Large intestine (tissue), 3 donors: ENCODE measurements around the gene HOXA11. TPM values are rescaled to one million over a fixed set of nuclear protein-coding genes. Genes with fewer than 3 reads are reported as not detected.
A peak's percentile ranks its signal among the peaks of the same experiment; 100 is the strongest.

Source experiments
- DNase-seq, 2 donors: peaks; one replicate each; pipeline versions ENCODE4 v3.0.0 to v3.0.0-alpha.2; 2013
- H3K27ac ChIP-seq: one replicate; pipeline ENCODE4 v1.5.1; 2013; ENCODE audit warnings: low read length
- H3K27me3 ChIP-seq: 2 replicates; pipeline ENCODE4 v1.6.1; 2013; ENCODE audit warnings: low read length; ENCODE audit not compliant: control insufficient read depth, insufficient read depth
- H3K36me3 ChIP-seq: 2 replicates; pipeline ENCODE4 v1.6.1; 2013; ENCODE audit warnings: low read length; ENCODE audit not compliant: control insufficient read depth, insufficient read depth
- H3K4me1 ChIP-seq: one replicate; pipeline ENCODE4 v1.6.1; 2013; ENCODE audit warnings: low read length; ENCODE audit not compliant: control insufficient read depth, insufficient read depth
- H3K4me3 ChIP-seq: one replicate; pipeline ENCODE4 v1.5.1; 2013; ENCODE audit warnings: low read length
- H3K9me3 ChIP-seq: one replicate; pipeline ENCODE4 v1.6.1; 2013; ENCODE audit warnings: mild to moderate bottlenecking, low read depth, low read length, moderate library complexity; ENCODE audit not compliant: control insufficient read depth
- WGBS: methylation state at CpG from one replicate; pipeline ENCODE4 v1.1.5; 2013; ENCODE audit warnings: low lambda C conversion rate; ENCODE audit not compliant: insufficient coverage; 5-methylcytosine and 5-hydroxymethylcytosine counted together
- polyA plus RNA-seq: library from polyadenylated mRNA; unstranded; fragments of 120-200 nt; gene quantifications from one replicate; pipeline ENCODE4 v1.2.1, GENCODE V29; 2013

Gene HOXA11
- polyA plus RNA-seq, 1 donor: not detected

- no peaks in the 10 kb centered on the region for H3K9me3 ChIP-seq
- peaks cover 50% of the 10 kb centered on the region for H3K4me1 ChIP-seq
- H3K27ac ChIP-seq: peak overlapping the region; percentile 79
- no CpG with 5 or more reads among the region's 18 CpGs for WGBS
- peak in 1 of 2 donors; percentile 75 for DNase-seq
- H3K27me3 ChIP-seq: no peaks in the 10 kb centered on the region
- no peak overlapping the region for H3K4me3 ChIP-seq
- no peaks in the 10 kb centered on the region for H3K36me3 ChIP-seq
These were observed 51.4 kb downstream of the HOXA11 start for GRCh38 chr7:27133409-27134231.

GRCh38 chr7:27132978-27133377 lies 52.1 kb downstream of the HOXA11 start:
- no peak overlapping the region for H3K4me3 ChIP-seq
- H3K4me1 ChIP-seq: peaks cover 50% of the 10 kb centered on the region
- no peaks in the 10 kb centered on the region for H3K9me3 ChIP-seq
- no peaks in the 10 kb centered on the region for H3K36me3 ChIP-seq
- H3K27ac ChIP-seq: peak overlapping the region; percentile 79
- no peak for DNase-seq
- WGBS: 44% methylated on average over 3 of the region's 6 CpGs
- no peaks in the 10 kb centered on the region for H3K27me3 ChIP-seq

GRCh38 chr7:27132214-27132613 lies 52.8 kb downstream of the HOXA11 start:
- WGBS: 100% methylated on average over 1 of the region's 2 CpGs
- Histone ChIP-seq H3K27me3 (no peaks in the 10 kb centered on the region), H3K4me3 (no peak overlapping the region), H3K36me3 (no peaks in the 10 kb centered on the region), H3K9me3 (no peaks in the 10 kb centered on the region), H3K4me1 (peaks cover 51% of the 10 kb centered on the region), H3K27ac (peak overlapping the region; percentile 90)
- no peak for DNase-seq

- WGBS: no CpG with 5 or more reads among the region's 12 CpGs
- no peak for DNase-seq
- no peaks in the 10 kb centered on the region for H3K27me3 ChIP-seq
- H3K9me3 ChIP-seq: no peaks in the 10 kb centered on the region
- H3K4me3 ChIP-seq: peak overlapping the region; percentile 79
- peaks cover 43% of the 10 kb centered on the region for H3K4me1 ChIP-seq
- no peaks in the 10 kb centered on the region for H3K36me3 ChIP-seq
- peak overlapping the region; percentile 90 for H3K27ac ChIP-seq
These were observed 53.6 kb downstream of the HOXA11 start for GRCh38 chr7:27131390-27131819.

Other genes starting within 250 kb of the HOXA11 start
- 1.5 TPM for gene HOXA1, start 89.2 kb downstream of the HOXA11 start, polyA plus RNA-seq
- 5.5 TPM for gene HOXA2, start 82.5 kb downstream of the HOXA11 start, polyA plus RNA-seq
- gene HOXA4, start 54.5 kb downstream of the HOXA11 start, polyA plus RNA-seq: 19.7 TPM
- gene HOXA5, start 41.6 kb downstream of the HOXA11 start, polyA plus RNA-seq: 30.3 TPM
- gene HOXA6, start 37.5 kb downstream of the HOXA11 start, polyA plus RNA-seq: 4.0 TPM
- gene HOXA3, start 32.6 kb downstream of the HOXA11 start, polyA plus RNA-seq: 19.1 TPM
- 2.3 TPM for gene HOXA7, start 28.6 kb downstream of the HOXA11 start, polyA plus RNA-seq
- gene HOXA9, start 19.7 kb downstream of the HOXA11 start, polyA plus RNA-seq: 0.33 TPM
- 0.12 TPM for gene HOXA10, start 10.9 kb downstream of the HOXA11 start, polyA plus RNA-seq
- not detected for gene HOXA13, start 14.9 kb upstream of the HOXA11 start, polyA plus RNA-seq
- not detected for gene EVX1, start 57.6 kb upstream of the HOXA11 start, polyA plus RNA-seq